Measurements from ENCODE around the gene ADRB2.

ADRB2 gene

GRCh38 chr5:148805326-148806290 lies 20.8 kb upstream of the ADRB2 start:
- DNase-seq = no peak

GRCh38 chr5:148806520-148806931 lies 19.9 kb upstream of the ADRB2 start:
- DNase-seq = no peak

DNA sequence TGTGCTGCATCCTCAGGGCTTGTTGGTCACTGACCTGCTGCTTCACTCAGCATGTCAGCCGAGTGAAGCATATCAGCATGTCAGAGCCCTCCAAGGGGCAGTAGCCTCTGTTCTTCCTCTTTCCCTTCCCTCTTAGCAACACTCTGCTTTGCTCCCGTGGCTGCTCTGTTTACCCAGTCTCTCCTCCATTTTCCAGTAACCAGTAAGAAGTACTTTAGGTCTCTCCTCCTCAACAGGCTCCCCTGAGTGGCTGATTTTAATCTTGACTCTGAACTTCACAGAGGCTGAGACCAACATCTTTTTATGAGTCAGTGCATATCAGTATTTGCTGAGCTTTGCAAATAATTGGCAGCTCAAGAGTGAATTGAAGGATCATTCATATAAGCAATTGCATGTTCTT lies 18.6 kb upstream of the ADRB2 start:
- DNase-seq = no peak

- DNase-seq = no peak
Measured at GRCh38 chr5:148808864-148809642, 17.4 kb upstream of the ADRB2 start.

GRCh38 chr5:148809781-148810524 lies 16.5 kb upstream of the ADRB2 start:
- DNase-seq = no peak

DNA sequence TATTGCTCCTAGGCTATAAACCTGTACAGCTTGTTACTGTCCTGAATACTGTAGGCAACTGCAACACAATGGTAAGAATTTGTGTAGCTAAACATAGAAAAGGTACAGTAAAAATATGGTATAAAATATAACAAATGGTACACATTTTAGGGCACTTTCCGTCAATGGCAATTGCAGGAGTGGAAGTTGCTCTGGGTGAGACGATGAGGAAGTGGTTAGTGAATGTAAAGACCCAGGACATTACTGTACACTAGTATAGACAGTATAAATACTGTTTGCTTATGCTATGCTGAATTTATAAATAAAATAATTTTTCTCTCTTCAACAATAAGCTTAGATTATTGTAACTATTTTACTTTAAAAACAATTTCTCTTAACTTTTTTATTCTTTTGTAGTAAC lies 15.6 kb upstream of the ADRB2 start:
- no peak for DNase-seq

- no peak for DNase-seq
Measured at GRCh38 chr5:148811756-148812155, 14.7 kb upstream of the ADRB2 start.

DNA sequence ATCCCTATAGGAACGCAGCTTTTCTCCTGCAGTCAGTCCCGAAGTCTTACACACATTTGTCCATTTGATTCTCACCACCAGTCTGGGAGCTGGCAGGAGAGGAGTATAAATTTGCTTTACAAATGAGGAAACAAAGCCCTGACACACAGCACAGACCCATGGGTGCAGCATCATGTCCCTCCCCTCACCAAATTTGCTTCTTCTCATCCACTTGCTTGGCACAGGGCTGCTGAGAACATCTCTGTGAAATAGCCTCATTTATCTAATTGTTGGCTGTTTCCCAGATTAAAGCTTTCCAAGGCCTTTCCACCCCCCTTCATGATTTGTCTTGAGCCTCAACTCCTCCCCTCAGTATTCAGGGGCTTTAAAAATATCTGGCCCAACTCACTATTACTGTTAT lies 11.3 kb upstream of the ADRB2 start:
- DNase-seq = no peak

DNA sequence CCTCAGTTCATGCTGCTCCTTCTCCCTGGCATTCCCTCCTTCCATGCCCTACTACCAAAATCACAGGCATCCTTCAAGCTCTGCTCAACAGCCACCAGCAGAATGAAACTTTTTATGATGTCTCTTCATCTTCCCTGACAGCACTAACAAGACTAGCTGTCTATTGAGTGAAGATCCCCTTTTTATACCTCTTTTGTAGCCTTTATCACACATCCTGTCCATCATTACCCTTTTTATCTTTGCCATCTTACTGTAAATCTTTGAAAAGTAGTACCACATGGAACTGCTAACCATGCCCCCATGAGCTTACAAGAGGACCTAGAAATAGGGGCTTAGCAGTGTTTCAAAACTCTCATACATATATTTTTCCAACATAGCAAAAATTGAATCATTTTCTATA lies 10.8 kb upstream of the ADRB2 start:
- no peak for DNase-seq

- no peak for DNase-seq
Measured at GRCh38 chr5:148816357-148816756, 10.1 kb upstream of the ADRB2 start.

GRCh38 chr5:148816782-148817181 lies 9.6 kb upstream of the ADRB2 start:
- DNase-seq = no peak

DNA sequence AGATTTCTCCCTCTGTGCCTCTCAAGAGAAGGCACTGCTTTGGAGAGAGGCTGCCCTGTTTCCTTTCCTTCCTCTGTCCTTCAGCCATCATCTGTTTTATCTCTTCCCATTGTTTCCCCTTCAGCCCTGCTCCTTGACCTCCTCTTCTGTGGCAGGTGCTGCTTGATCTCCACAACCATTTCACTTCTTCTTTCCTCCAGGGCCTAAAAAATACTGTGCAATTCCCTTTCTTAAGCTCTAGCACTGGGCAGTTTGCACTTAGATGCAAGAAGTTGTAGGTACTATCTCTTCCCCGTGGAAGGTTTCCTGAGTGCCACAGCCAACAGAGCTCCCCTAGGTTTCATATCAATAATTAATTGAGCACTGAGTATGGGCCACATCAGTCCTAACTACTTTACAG lies 8.8 kb upstream of the ADRB2 start:
- no peak for DNase-seq

GRCh38 chr5:148820461-148821395 lies 5.7 kb upstream of the ADRB2 start:
- no peak for DNase-seq

DNA sequence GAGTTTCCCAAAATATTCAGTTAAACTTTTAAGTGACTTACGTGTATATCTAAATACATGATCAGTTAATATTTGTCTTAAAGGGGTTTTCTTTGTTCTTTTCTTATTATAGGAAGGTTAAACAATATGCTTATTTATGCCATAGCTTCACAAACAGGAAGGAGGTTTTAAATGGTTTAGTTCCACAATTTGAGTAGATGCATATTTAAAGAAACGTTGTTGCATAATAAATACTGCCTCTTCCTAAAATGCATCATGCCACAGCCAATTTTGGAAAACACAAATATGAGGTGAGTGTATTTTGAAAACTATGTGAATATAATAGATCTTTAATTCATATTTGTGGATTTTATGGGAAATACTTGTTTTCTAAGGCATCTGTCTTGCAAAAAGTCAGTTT lies 2.5 kb upstream of the ADRB2 start:
- no peak for DNase-seq

DNA sequence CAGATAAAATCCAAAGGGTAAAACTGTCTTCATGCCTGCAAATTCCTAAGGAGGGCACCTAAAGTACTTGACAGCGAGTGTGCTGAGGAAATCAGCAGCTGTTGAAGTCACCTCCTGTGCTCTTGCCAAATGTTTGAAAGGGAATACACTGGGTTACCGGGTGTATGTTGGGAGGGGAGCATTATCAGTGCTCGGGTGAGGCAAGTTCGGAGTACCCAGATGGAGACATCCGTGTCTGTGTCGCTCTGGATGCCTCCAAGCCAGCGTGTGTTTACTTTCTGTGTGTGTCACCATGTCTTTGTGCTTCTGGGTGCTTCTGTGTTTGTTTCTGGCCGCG lies 727 bp upstream of the ADRB2 start:
- no peak for DNase-seq

DNA sequence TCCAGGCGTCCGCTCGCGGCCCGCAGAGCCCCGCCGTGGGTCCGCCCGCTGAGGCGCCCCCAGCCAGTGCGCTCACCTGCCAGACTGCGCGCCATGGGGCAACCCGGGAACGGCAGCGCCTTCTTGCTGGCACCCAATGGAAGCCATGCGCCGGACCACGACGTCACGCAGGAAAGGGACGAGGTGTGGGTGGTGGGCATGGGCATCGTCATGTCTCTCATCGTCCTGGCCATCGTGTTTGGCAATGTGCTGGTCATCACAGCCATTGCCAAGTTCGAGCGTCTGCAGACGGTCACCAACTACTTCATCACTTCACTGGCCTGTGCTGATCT lies 294 bp downstream of the ADRB2 start:
- DNase-seq = no peak

- DNase-seq = no peak
Measured at GRCh38 chr5:148827723-148828122, 1.3 kb downstream of the ADRB2 start.

GRCh38 chr5:148828511-148829247 lies 2.3 kb downstream of the ADRB2 start:
- no peak for DNase-seq

GRCh38 chr5:148829248-148829594 lies 2.8 kb downstream of the ADRB2 start:
- DNase-seq = no peak

GRCh38 chr5:148829734-148830133 lies 3.3 kb downstream of the ADRB2 start:
- no peak for DNase-seq

GRCh38 chr5:148830211-148830610 lies 3.8 kb downstream of the ADRB2 start:
- DNase-seq = no peak

Measured in NCI-H2107 (cell line).